Peyer's patch (tissue), 4 donors: Measurements from ENCODE around the gene FAM161B. TPM values are rescaled to one million over a fixed set of nuclear protein-coding genes. Genes with fewer than 3 reads are reported as not detected.

ENCODE experiments used
- DNase-seq, 3 donors: peaks; one replicate each; pipeline ENCODE4 v3.0.0-alpha.2; 2017 to 2019
- H3K27ac ChIP-seq, 4 donors: fragments of 200-600 bp; sonication (generic); one replicate each; pipeline ENCODE4 v1.5.1; 2016 to 2019
- H3K27me3 ChIP-seq, 2 donors: fragments of 200-600 bp; sonication (generic); one replicate each; pipeline ENCODE4 v1.5.1; 2019
- H3K36me3 ChIP-seq, 3 donors: fragments of 200-600 bp; sonication (generic); one replicate each; pipeline ENCODE4 v1.5.1; 2016 to 2019
- H3K4me1 ChIP-seq, 4 donors: fragments of 200-600 bp; sonication (generic); one replicate each; pipeline ENCODE4 v1.5.1; 2016 to 2019
- H3K4me3 ChIP-seq, 4 donors: fragments of 200-600 bp; sonication (generic); 1 replicate in 3 of 4; 2 replicates in 1 of 4; pipeline ENCODE4 v1.5.1; 2016 to 2019; ENCODE audit warnings: mild to moderate bottlenecking in 1 of 4
- H3K9me3 ChIP-seq, 4 donors: fragments of 200-600 bp; sonication (generic); one replicate each; pipeline ENCODE4 v1.5.1; 2016 to 2019; ENCODE audit warnings: mild to moderate bottlenecking in 1 of 4
- POLR2A ChIP-seq, 2 donors: fragments of 450-650 bp; IDR thresholded peaks; one replicate each; pipeline ENCODE4 v1.5.1; 2017; ENCODE audit warnings: antibody characterized with exemption in 2 of 2, mild to moderate bottlenecking in 2 of 2, moderate library complexity in 2 of 2
- total RNA-seq, 4 donors: library from RNA; depleted of rRNA; stranded (reverse); fragments of >200 nt; gene quantifications; one replicate each; pipeline ENCODE4 v1.1.0, GENCODE V29; 2016
- TF ChIP-seq, protein P1 (sequence below), 6 experiments: fragments of 450-650 bp in 4 of 6; fragments of 200-600 bp in 2 of 6; sonication (generic) in 1 of 6; IDR thresholded peaks; one replicate each; pipeline ENCODE4 v1.5.1; 2017 to 2019; ENCODE audit warnings: antibody characterized with exemption in 6 of 6, mild to moderate bottlenecking in 3 of 6, moderate library complexity in 1 of 6

Gene FAM161B
- total RNA-seq, 4 donors from 2014 or later = 1.7 to 12.9 (median 8.3) TPM

DNA sequence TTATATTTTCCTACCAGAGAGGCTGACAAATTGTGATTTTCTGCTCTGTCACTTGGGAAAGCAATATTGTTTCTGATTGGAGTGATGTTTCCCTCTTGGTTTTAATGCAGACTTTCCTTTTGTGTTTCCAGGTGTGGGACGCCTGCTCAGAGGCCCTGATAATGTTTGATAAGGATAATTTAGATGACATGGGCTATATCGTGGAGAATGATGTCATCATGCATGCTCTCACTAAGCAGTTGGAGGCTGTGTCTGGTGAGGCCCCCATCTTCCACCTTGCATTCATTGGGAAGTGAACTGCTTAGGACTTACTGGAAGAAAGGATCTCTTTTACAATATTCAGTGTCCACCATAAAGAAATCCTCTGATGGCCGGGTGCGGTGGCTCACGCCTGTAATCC, 5.8 kb upstream of the FAM161B start:
- Histone ChIP-seq H3K27me3 (no peaks in the 10 kb centered on the region), H3K4me1 (peaks cover 0 to 5% (median 0%) of the 10 kb centered on the region in 4 donors), H3K9me3 (no peaks in the 10 kb centered on the region), H3K36me3 (peaks cover 0 to 70% (median 0%) of the 10 kb centered on the region in 3 donors), H3K27ac (no peak overlapping the region), H3K4me3 (no peak overlapping the region)
- no peak for DNase-seq
- TF ChIP-seq POLR2A (IDR thresholded peaks at IDR 0.05) = no peak
- TF ChIP-seq, protein P1, sequence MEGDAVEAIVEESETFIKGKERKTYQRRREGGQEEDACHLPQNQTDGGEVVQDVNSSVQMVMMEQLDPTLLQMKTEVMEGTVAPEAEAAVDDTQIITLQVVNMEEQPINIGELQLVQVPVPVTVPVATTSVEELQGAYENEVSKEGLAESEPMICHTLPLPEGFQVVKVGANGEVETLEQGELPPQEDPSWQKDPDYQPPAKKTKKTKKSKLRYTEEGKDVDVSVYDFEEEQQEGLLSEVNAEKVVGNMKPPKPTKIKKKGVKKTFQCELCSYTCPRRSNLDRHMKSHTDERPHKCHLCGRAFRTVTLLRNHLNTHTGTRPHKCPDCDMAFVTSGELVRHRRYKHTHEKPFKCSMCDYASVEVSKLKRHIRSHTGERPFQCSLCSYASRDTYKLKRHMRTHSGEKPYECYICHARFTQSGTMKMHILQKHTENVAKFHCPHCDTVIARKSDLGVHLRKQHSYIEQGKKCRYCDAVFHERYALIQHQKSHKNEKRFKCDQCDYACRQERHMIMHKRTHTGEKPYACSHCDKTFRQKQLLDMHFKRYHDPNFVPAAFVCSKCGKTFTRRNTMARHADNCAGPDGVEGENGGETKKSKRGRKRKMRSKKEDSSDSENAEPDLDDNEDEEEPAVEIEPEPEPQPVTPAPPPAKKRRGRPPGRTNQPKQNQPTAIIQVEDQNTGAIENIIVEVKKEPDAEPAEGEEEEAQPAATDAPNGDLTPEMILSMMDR (IDR thresholded peaks at IDR 0.05) = no peak

DNA sequence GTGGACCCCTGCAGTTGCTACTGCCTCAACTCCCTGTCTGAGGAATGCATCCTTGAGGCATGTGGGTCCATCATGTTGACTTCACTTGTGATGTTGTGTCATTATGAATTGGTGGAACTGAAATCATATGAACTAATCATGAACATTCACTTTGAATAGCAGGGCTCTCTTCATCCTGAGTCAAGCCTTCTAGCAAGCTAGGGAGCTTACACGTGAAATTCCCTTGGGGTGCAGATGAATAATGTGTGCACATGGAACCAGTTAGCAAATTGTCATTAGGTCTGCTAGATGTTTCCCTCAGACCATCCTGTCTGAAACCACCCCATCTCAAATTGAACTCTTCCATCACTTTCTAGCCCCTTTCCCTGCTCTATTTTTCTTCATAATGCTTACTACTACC, 3.8 kb upstream of the FAM161B start:
- no peaks in the 10 kb centered on the region for H3K27me3 ChIP-seq
- TF ChIP-seq, protein P1 (IDR thresholded peaks at IDR 0.05) = no peak
- no peak for TF ChIP-seq POLR2A (IDR thresholded peaks at IDR 0.05)
- H3K27ac ChIP-seq = no peak overlapping the region
- DNase-seq = no peak
- H3K36me3 ChIP-seq = peaks cover 0 to 51% (median 0%) of the 10 kb centered on the region in 3 donors
- H3K4me1 ChIP-seq = peaks cover 0 to 7% (median 3%) of the 10 kb centered on the region in 4 donors
- no peak overlapping the region for H3K4me3 ChIP-seq
- H3K9me3 ChIP-seq = no peaks in the 10 kb centered on the region

DNA sequence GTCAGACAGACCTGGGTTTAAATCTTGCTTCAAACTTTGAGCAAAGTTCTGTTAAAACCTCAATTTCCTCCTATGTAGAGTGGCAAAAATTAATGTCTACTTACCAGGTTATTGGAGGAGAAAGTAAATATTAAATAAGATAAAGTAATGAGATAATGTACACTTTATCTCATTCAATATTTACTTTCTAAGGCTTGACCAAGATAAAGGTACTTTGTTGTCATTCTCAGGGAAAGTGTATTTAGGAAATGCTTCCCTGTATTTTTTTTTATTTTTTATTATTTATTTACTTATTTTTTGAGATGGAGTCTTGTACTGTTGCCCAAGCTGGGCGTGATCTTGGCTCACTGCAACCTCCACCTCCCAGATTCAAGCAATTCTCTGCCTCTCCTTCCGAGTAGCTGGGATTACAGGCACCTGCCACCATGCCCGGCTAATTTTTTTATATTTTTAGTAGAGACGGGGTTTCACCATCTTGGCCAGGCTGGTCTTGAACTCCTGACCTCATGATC, 4.7 kb downstream of the FAM161B start:
- no peak overlapping the region for H3K4me3 ChIP-seq
- peaks cover 0 to 18% (median 3%) of the 10 kb centered on the region in 4 donors for H3K4me1 ChIP-seq
- TF ChIP-seq, protein P1 (IDR thresholded peaks at IDR 0.05) = no peak
- TF ChIP-seq POLR2A (IDR thresholded peaks at IDR 0.05) = no peak
- H3K36me3 ChIP-seq = peaks cover 0 to 38% (median 0%) of the 10 kb centered on the region in 3 donors
- no peak for DNase-seq
- H3K27me3 ChIP-seq = no peaks in the 10 kb centered on the region
- no peaks in the 10 kb centered on the region for H3K9me3 ChIP-seq
- no peak overlapping the region for H3K27ac ChIP-seq

DNA sequence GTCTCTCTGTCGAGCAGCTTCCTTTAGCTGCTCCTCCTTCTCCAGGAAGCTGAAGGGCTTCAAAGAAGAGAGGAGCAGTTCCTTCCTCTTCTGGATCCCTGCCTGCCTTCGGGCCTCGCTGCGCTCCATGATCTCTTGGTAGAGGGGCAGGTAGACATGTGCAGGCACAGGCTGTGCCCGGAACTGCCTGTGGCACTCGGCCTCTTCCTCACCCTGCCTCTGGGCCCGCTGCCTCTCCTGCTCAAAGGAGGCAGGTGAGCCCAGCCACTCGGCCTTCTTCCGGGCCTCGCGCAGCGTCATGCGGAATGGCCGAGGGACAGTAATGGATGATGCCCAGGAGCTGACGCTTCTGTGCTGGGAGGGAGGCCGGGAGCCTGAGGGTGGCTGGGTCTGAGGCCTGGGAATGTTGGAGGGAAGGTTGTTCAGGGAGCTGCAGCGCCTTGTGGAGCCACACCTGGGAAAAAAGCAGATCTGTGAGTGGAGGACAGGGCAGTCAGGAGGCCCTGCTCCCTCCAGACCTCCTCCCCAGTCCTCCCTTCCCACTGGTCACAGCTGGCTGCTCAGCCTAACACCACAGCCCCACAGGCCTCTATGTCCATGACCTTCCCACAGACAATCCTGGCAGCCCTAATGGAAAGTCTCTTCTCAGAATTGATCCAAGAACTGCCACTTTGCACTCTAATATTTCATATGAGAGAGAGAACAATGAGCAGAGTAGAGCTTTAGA, 5.3 kb downstream of the FAM161B start:
- H3K36me3 ChIP-seq = peaks cover 0 to 41% (median 0%) of the 10 kb centered on the region in 3 donors
- H3K27ac ChIP-seq = no peak overlapping the region
- TF ChIP-seq, protein P1 (IDR thresholded peaks at IDR 0.05) = no peak
- no peak for TF ChIP-seq POLR2A (IDR thresholded peaks at IDR 0.05)
- peak in 1 of 3 donors; percentile 57 for DNase-seq
- H3K4me1 ChIP-seq = peaks cover 0 to 18% (median 3%) of the 10 kb centered on the region in 4 donors
- H3K9me3 ChIP-seq = no peaks in the 10 kb centered on the region
- H3K4me3 ChIP-seq = no peak overlapping the region
- no peaks in the 10 kb centered on the region for H3K27me3 ChIP-seq

DNA sequence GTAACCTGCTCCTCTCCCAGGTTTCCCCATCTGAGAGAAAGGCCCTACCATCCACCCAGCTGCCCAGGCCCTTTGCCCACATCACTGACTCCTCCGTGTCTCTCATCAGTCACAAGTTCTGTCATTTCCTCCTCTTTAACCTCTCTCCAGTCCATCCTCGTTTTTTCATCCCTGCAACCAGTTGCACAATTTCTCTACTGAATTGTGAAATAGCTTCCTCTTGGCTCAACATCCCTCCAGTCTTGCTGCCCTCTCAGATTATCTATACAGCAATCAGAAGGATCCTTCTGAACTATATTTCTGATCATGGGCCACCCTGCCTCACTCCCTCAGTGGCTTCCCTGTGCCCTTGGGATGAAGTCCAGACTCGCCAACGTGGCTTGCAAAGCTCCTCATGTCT, 6.8 kb downstream of the FAM161B start:
- Histone ChIP-seq H3K4me1 (peaks cover 0 to 18% (median 0%) of the 10 kb centered on the region in 4 donors), H3K4me3 (no peak overlapping the region), H3K27me3 (no peaks in the 10 kb centered on the region), H3K9me3 (no peaks in the 10 kb centered on the region), H3K27ac (no peak overlapping the region), H3K36me3 (peaks cover 0 to 55% (median 0%) of the 10 kb centered on the region in 3 donors)
- DNase-seq = peak in 1 of 3 donors; percentile 47
- TF ChIP-seq POLR2A (IDR thresholded peaks at IDR 0.05) = no peak
- TF ChIP-seq, protein P1 (IDR thresholded peaks at IDR 0.05) = no peak
